ENCODE results near the gene PPFIBP1. TPM values are rescaled to one million over a fixed set of nuclear protein-coding genes. Genes with fewer than 3 reads are reported as not detected.

Gene PPFIBP1
- total and polyA plus RNA-seq, 2 of the 4 experiments (the other 2 are of a cell fraction), result 30.4 to 72.2 TPM

DNA sequence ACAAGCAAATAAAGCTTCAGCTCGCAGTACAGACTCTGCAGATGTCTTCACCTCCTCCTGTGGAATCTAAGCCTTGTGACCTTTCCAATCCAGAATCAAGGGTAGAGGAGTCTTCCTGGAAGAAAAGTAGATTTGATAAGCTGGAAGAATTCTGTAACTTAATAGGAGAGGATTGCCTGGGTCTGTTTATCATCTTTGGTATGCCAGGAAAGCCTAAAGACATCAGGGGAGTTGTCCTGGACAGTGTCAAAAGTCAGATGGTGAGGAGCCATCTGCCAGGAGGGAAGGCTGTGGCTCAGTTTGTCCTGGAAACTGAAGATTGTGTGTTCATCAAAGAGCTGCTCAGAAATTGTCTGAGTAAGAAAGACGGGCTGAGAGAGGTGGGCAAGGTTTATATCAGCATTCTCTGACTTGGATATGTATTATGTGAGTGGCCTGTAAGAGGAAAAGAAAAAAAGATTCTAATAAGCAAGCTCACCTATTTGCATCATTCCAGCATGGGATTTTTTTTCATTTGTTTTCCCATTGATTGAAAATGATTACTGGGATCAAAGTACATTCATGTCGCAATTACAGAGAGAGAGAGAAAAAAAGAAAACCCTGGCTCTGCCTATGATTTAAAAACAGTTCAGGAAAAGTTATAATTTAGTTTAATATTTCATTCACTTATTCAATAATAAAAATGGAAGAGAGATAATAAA lies 173.0 kb downstream of the PPFIBP1 start:
- Histone ChIP-seq H4K20me1 (ENCODE audit: insufficient read depth, low read length) (no peaks in the 10 kb centered on the region), H3K4ac (ENCODE audit: low read depth, low read length) (no peak overlapping the region), H3K9me1 (ENCODE audit: insufficient read depth, low read length) (no peaks in the 10 kb centered on the region), H3K23ac (ENCODE audit: low read depth, low read length) (no peak overlapping the region), H3K27ac (ENCODE audit: insufficient read depth, low read length) (no peak overlapping the region), H3K9ac (ENCODE audit: low read depth, low read length) (no peak overlapping the region), H3K79me1 (ENCODE audit: low read depth in 1 of 2, low read length in 2 of 2) (peaks cover 0 to 3% of the 10 kb centered on the region in 2 experiments; a peak in 2 of 4 replicates), H3K27me3 (ENCODE audit: control insufficient read depth, insufficient read depth, low read length) (no peaks in the 10 kb centered on the region), H4K8ac (ENCODE audit: low read depth in 2 of 2, low read length in 2 of 2) (no peak overlapping the region), H4K5ac (ENCODE audit: low read depth, low read length) (no peak overlapping the region), H3K4me3 (ENCODE audit: insufficient read depth, low read depth, low read length) (no peak overlapping the region), H3K4me2 (ENCODE audit: low read depth, low read length) (no peak overlapping the region), H3K36me3 (ENCODE audit: control insufficient read depth, insufficient read depth, low read length) (peaks cover 17% of the 10 kb centered on the region), H3K14ac (replicated peaks; ENCODE audit: low read depth, low read length) (no peak overlapping the region), H3K9me3 (ENCODE audit: control insufficient read depth, insufficient read depth, low read length) (no peaks in the 10 kb centered on the region), H2BK120ac (ENCODE audit: low read depth, low read length) (no peak overlapping the region), H3K4me1 (ENCODE audit: control insufficient read depth, insufficient read depth, low read length) (no peaks in the 10 kb centered on the region), H4K91ac (ENCODE audit: insufficient read depth, low read depth, low read length) (no peak overlapping the region), H2BK20ac (ENCODE audit: low read depth, low read length) (no peak overlapping the region), H2AK9ac (replicated peaks; ENCODE audit: low read depth, low read length, poor library complexity) (no peak overlapping the region), H3K18ac (ENCODE audit: low read depth, low read length) (no peak overlapping the region), H2BK5ac (ENCODE audit: low read depth, low read length, poor library complexity, severe bottlenecking) (no peak overlapping the region), H2BK15ac (ENCODE audit: low read depth, low read length) (no peak overlapping the region), H2AK5ac (ENCODE audit: low read depth, low read length) (no peak overlapping the region), H3K56ac (ENCODE audit: extremely low read depth, insufficient read depth, low read length) (no peak overlapping the region), H2AFZ (replicated peaks; ENCODE audit: low read length, poor library complexity) (no peak overlapping the region)
- ATAC-seq (ENCODE audit: low read depth) (no peak), DNase-seq (no peak)
- intact Hi-C loops (cut with micrococcal nuclease), result no loop called here
- in situ Hi-C loops (cut with MboI; ENCODE audit: low sequenced_read_pairs), result no loop called here
- TF ChIP-seq RCOR1 (IDR thresholded peaks at IDR 0.05; ENCODE audit: insufficient replicate concordance, low read length) (no peak), CHD1 (IDR thresholded peaks at IDR 0.05; ENCODE audit: low read depth, low read length) (no peak), FOS (IDR thresholded peaks at IDR 0.05; ENCODE audit: low read depth, low read length) (no peak), MXI1 (IDR thresholded peaks at IDR 0.05; ENCODE audit: borderline replicate concordance, low read depth, low read length) (no peak), RAD21 (IDR thresholded peaks at IDR 0.05; ENCODE audit: low read length) (no peak), BHLHE40 (IDR thresholded peaks at IDR 0.05; ENCODE audit: low read depth, low read length) (no peak), MAZ (IDR thresholded peaks at IDR 0.05; ENCODE audit: borderline replicate concordance, low read depth, low read length) (no peak), POLR2A (IDR thresholded peaks at IDR 0.05; ENCODE audit: low read depth, low read length) (no peak), MAFK (IDR thresholded peaks at IDR 0.05; ENCODE audit: low read depth, low read length) (no peak), CEBPB (IDR thresholded peaks at IDR 0.05; ENCODE audit: low read depth, low read length) (no peak), RFX5 (IDR thresholded peaks at IDR 0.05; ENCODE audit: low read depth, low read length) (no peak), SMC3 (IDR thresholded peaks at IDR 0.05; ENCODE audit: low read depth, low read length) (no peak), NFE2L2 (IDR thresholded peaks at IDR 0.05; ENCODE audit: low read depth, low read length) (no peak)
- TF ChIP-seq, protein P1, sequence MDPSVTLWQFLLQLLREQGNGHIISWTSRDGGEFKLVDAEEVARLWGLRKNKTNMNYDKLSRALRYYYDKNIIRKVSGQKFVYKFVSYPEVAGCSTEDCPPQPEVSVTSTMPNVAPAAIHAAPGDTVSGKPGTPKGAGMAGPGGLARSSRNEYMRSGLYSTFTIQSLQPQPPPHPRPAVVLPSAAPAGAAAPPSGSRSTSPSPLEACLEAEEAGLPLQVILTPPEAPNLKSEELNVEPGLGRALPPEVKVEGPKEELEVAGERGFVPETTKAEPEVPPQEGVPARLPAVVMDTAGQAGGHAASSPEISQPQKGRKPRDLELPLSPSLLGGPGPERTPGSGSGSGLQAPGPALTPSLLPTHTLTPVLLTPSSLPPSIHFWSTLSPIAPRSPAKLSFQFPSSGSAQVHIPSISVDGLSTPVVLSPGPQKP (IDR thresholded peaks at IDR 0.05; ENCODE audit: borderline replicate concordance, low read depth, low read length), result no peak
- TF ChIP-seq, protein P2, sequence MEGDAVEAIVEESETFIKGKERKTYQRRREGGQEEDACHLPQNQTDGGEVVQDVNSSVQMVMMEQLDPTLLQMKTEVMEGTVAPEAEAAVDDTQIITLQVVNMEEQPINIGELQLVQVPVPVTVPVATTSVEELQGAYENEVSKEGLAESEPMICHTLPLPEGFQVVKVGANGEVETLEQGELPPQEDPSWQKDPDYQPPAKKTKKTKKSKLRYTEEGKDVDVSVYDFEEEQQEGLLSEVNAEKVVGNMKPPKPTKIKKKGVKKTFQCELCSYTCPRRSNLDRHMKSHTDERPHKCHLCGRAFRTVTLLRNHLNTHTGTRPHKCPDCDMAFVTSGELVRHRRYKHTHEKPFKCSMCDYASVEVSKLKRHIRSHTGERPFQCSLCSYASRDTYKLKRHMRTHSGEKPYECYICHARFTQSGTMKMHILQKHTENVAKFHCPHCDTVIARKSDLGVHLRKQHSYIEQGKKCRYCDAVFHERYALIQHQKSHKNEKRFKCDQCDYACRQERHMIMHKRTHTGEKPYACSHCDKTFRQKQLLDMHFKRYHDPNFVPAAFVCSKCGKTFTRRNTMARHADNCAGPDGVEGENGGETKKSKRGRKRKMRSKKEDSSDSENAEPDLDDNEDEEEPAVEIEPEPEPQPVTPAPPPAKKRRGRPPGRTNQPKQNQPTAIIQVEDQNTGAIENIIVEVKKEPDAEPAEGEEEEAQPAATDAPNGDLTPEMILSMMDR (conservative IDR thresholded peaks at IDR 0.05; ENCODE audit: low read depth, low read length), result no peak
- TF ChIP-seq, protein P3, sequence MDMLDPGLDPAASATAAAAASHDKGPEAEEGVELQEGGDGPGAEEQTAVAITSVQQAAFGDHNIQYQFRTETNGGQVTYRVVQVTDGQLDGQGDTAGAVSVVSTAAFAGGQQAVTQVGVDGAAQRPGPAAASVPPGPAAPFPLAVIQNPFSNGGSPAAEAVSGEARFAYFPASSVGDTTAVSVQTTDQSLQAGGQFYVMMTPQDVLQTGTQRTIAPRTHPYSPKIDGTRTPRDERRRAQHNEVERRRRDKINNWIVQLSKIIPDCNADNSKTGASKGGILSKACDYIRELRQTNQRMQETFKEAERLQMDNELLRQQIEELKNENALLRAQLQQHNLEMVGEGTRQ (IDR thresholded peaks at IDR 0.05; ENCODE audit: low read depth, low read length), result no peak
- BruUV-seq (replicated peaks), result no TSS peak
- POLR2A ChIA-PET (ENCODE audit: unreplicated experiment), result no interaction called here
- CTCF ChIA-PET, result no interaction called here
- WGBS, 2 experiments (ENCODE audit: extremely low coverage in 2 of 2, insufficient read length in 1 of 2), result no CpG with 5 or more reads among the region's 3 CpGs
- dilution Hi-C loops (cut with HindIII; ENCODE audit: low sequenced_read_pairs, unreplicated experiment), result no loop called here

Data from IMR-90 (cell line).